Measurements from ENCODE around the gene LATS1.
"Not testable (repeated sequence)": the region's sequence is repeated elsewhere in the genome, so short reads cannot be mapped to it uniquely, and the experiment has no call there.

LATS1 gene

GRCh38 chr6:149728499-149729234, 10.8 kb upstream of the LATS1 start:
- no peak for DNase-seq

GRCh38 chr6:149727793-149728498, 10.0 kb upstream of the LATS1 start:
- no peak for DNase-seq

GRCh38 chr6:149725785-149726184, 7.9 kb upstream of the LATS1 start:
- DNase-seq: no peak

GRCh38 chr6:149723771-149724417, 6.0 kb upstream of the LATS1 start:
- DNase-seq: peak; percentile 61 to 77

GRCh38 chr6:149723262-149723661, 5.4 kb upstream of the LATS1 start:
- no peak for DNase-seq

- DNase-seq: no peak
Measured at GRCh38 chr6:149719531-149719930, 1.6 kb upstream of the LATS1 start.

GRCh38 chr6:149717255-149717587, 680 bp downstream of the LATS1 start:
- peak in 1 of 2 donors; percentile 13 for DNase-seq

GRCh38 chr6:149716181-149716963, 1.5 kb downstream of the LATS1 start:
- DNase-seq: peak in 1 of 2 donors; percentile 26

- no peak for DNase-seq
Measured at GRCh38 chr6:149714442-149714841, 3.5 kb downstream of the LATS1 start.

GRCh38 chr6:149711711-149712110, 6.2 kb downstream of the LATS1 start:
- DNase-seq: no peak

- DNase-seq: no peak
Measured at GRCh38 chr6:149701714-149702113, 16.2 kb downstream of the LATS1 start.

- DNase-seq: no peak
Measured at GRCh38 chr6:149699150-149699549, 18.8 kb downstream of the LATS1 start.

- no peak for DNase-seq
Measured at GRCh38 chr6:149698175-149698574, 19.7 kb downstream of the LATS1 start.

- DNase-seq: no peak
Measured at GRCh38 chr6:149696901-149697300, 21.0 kb downstream of the LATS1 start.

GRCh38 chr6:149694921-149695320, 23.0 kb downstream of the LATS1 start:
- DNase-seq: no peak

GRCh38 chr6:149691201-149691600, 26.7 kb downstream of the LATS1 start:
- DNase-seq: no peak

GRCh38 chr6:149686230-149686629, 31.7 kb downstream of the LATS1 start:
- no peak for DNase-seq

- no peak for DNase-seq
Measured at GRCh38 chr6:149683256-149683859, 34.5 kb downstream of the LATS1 start.

- DNase-seq: not testable (repeated sequence)
Measured at GRCh38 chr6:149681845-149682244, 36.1 kb downstream of the LATS1 start.

- DNase-seq: no peak
Measured at GRCh38 chr6:149681209-149681608, 36.7 kb downstream of the LATS1 start.

GRCh38 chr6:149680503-149680902, 37.4 kb downstream of the LATS1 start:
- no peak for DNase-seq

GRCh38 chr6:149672265-149672664, 45.6 kb downstream of the LATS1 start:
- not testable (repeated sequence) for DNase-seq

GRCh38 chr6:149660028-149660427, 57.9 kb downstream of the LATS1 start:
- DNase-seq: no peak
